Measurements from ENCODE around the gene ERCC6. TPM values are rescaled to one million over a fixed set of nuclear protein-coding genes. Genes with fewer than 3 reads are reported as not detected.

ERCC6 gene
- polyA plus RNA-seq, 1 donor from 2014 or later: 13.9 TPM

DNA sequence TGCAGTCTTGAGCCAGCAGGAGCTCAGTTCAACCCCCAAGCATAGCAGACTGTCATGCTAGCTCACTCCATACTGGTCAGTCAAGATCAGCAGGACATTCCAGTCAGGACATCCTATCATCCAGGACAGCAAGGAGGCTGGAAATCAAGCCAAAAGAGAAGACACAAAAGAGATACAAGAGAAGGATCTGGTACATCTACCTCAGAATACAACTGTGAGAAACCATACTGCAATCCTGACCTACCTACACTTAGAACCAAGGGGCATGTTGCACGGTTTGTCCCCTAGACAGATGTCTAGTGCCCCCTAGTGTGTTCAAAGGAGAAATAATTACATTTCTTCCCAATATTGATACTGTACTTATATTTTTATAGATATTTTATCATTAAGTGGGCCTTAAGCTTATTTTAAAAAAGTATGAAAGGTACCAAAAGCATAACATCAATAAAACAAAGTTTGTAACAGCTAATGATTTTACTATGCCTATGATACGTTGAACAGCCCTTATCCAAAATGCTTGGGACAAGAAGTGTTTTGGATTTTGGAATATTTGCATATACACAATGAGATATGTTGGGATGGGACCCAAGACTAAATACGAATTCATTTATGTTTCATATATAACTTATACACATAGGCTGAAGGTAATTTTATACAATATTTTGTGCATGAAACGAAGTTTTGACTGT is 26.7 kb downstream of the ERCC6 start:
- Histone ChIP-seq H3K27ac (ENCODE audit: low read length) (no peak overlapping the region), H3K79me2 (replicated peaks; ENCODE audit: insufficient read depth, low read length) (no peaks in the 10 kb centered on the region), H3K4me3 (ENCODE audit: low read length) (no peak overlapping the region), H3K9ac (ENCODE audit: low read length) (no peak overlapping the region), H3K4me2 (ENCODE audit: low read length) (no peak overlapping the region), H3K9me2 (ENCODE audit: insufficient read depth, low read length) (no peaks in the 10 kb centered on the region), H3F3A (ENCODE audit: insufficient read depth, low read length, poor library complexity, severe bottlenecking) (no peaks in the 10 kb centered on the region), H2AFZ (ENCODE audit: low read depth, low read length) (no peak overlapping the region), H4K20me1 (ENCODE audit: insufficient read depth) (no peaks in the 10 kb centered on the region), H3K36me3 (ENCODE audit: insufficient read depth, low read length) (no peaks in the 10 kb centered on the region), H3K27me3 (ENCODE audit: insufficient read depth, low read depth, low read length) (no peaks in the 10 kb centered on the region), H3K9me3 (ENCODE audit: low read length) (no peaks in the 10 kb centered on the region)
- TF ChIP-seq RAD21 (conservative IDR thresholded peaks at IDR 0.05): peak; percentile 72
- TF ChIP-seq EP300 (conservative IDR thresholded peaks at IDR 0.05; ENCODE audit: poor library complexity, severe bottlenecking): no peak
- no peak for TF ChIP-seq MXI1 (conservative IDR thresholded peaks at IDR 0.05; ENCODE audit: poor library complexity, severe bottlenecking)
- TF ChIP-seq, protein P1, sequence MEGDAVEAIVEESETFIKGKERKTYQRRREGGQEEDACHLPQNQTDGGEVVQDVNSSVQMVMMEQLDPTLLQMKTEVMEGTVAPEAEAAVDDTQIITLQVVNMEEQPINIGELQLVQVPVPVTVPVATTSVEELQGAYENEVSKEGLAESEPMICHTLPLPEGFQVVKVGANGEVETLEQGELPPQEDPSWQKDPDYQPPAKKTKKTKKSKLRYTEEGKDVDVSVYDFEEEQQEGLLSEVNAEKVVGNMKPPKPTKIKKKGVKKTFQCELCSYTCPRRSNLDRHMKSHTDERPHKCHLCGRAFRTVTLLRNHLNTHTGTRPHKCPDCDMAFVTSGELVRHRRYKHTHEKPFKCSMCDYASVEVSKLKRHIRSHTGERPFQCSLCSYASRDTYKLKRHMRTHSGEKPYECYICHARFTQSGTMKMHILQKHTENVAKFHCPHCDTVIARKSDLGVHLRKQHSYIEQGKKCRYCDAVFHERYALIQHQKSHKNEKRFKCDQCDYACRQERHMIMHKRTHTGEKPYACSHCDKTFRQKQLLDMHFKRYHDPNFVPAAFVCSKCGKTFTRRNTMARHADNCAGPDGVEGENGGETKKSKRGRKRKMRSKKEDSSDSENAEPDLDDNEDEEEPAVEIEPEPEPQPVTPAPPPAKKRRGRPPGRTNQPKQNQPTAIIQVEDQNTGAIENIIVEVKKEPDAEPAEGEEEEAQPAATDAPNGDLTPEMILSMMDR (IDR thresholded peaks at IDR 0.05; ENCODE audit: poor library complexity, severe bottlenecking): peak; percentile 71
- no peak for TF ChIP-seq TAF1 (IDR thresholded peaks at IDR 0.05; ENCODE audit: low read depth)
- TF ChIP-seq SMC3 (conservative IDR thresholded peaks at IDR 0.05; ENCODE audit: poor library complexity): peak; percentile 76
- TF ChIP-seq EZH2 (IDR thresholded peaks at IDR 0.05; ENCODE audit: borderline replicate concordance, insufficient read depth, low read length, poor library complexity, severe bottlenecking): no peak
- TF ChIP-seq, protein P2, sequence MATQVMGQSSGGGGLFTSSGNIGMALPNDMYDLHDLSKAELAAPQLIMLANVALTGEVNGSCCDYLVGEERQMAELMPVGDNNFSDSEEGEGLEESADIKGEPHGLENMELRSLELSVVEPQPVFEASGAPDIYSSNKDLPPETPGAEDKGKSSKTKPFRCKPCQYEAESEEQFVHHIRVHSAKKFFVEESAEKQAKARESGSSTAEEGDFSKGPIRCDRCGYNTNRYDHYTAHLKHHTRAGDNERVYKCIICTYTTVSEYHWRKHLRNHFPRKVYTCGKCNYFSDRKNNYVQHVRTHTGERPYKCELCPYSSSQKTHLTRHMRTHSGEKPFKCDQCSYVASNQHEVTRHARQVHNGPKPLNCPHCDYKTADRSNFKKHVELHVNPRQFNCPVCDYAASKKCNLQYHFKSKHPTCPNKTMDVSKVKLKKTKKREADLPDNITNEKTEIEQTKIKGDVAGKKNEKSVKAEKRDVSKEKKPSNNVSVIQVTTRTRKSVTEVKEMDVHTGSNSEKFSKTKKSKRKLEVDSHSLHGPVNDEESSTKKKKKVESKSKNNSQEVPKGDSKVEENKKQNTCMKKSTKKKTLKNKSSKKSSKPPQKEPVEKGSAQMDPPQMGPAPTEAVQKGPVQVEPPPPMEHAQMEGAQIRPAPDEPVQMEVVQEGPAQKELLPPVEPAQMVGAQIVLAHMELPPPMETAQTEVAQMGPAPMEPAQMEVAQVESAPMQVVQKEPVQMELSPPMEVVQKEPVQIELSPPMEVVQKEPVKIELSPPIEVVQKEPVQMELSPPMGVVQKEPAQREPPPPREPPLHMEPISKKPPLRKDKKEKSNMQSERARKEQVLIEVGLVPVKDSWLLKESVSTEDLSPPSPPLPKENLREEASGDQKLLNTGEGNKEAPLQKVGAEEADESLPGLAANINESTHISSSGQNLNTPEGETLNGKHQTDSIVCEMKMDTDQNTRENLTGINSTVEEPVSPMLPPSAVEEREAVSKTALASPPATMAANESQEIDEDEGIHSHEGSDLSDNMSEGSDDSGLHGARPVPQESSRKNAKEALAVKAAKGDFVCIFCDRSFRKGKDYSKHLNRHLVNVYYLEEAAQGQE (IDR thresholded peaks at IDR 0.05; ENCODE audit: borderline replicate concordance): no peak
- TF ChIP-seq POLR2AphosphoS5 (IDR thresholded peaks at IDR 0.05): no peak

DNA sequence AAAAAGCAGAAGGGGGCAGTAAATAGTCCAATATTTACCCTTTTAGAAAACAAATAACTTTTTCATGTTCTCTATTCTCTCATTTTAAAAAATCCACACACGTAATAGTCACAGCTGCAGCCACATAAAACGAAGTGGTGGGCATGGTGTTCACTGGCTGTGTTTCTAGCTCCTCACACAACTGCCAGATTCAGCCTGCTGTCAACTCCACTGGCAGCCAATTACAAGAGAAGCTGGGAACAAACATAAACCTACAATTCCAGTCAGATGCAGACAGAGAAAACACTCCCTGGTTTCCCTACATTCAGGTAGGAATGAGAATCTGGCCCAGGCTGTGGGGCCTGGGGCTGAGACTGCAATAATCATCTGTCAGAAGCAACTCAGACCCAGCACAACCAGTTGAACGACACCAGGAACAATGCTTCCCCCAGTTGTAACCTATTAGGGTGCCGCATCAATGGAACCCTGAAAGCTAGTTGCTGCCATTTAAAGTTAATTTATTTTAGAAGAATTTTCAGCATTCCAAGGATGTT is 29.1 kb downstream of the ERCC6 start:
- Histone ChIP-seq H2AFZ (ENCODE audit: low read depth, low read length) (no peak overlapping the region), H3K9ac (ENCODE audit: low read length) (no peak overlapping the region), H3K9me3 (ENCODE audit: low read length) (no peaks in the 10 kb centered on the region), H3K4me2 (ENCODE audit: low read length) (no peak overlapping the region), H3K27ac (ENCODE audit: low read length) (no peak overlapping the region), H3K4me3 (ENCODE audit: low read length) (no peak overlapping the region), H3K9me2 (ENCODE audit: insufficient read depth, low read length) (no peaks in the 10 kb centered on the region), H3K79me2 (replicated peaks; ENCODE audit: insufficient read depth, low read length) (no peaks in the 10 kb centered on the region), H4K20me1 (ENCODE audit: insufficient read depth) (no peaks in the 10 kb centered on the region), H3K36me3 (ENCODE audit: insufficient read depth, low read length) (no peaks in the 10 kb centered on the region), H3F3A (ENCODE audit: insufficient read depth, low read length, poor library complexity, severe bottlenecking) (no peaks in the 10 kb centered on the region), H3K27me3 (ENCODE audit: insufficient read depth, low read depth, low read length) (no peaks in the 10 kb centered on the region)
- TF ChIP-seq RAD21 (conservative IDR thresholded peaks at IDR 0.05) (no peak), MXI1 (conservative IDR thresholded peaks at IDR 0.05; ENCODE audit: poor library complexity, severe bottlenecking) (no peak), TAF1 (IDR thresholded peaks at IDR 0.05; ENCODE audit: low read depth) (no peak), SMC3 (conservative IDR thresholded peaks at IDR 0.05; ENCODE audit: poor library complexity) (no peak), EZH2 (IDR thresholded peaks at IDR 0.05; ENCODE audit: borderline replicate concordance, insufficient read depth, low read length, poor library complexity, severe bottlenecking) (no peak), EP300 (conservative IDR thresholded peaks at IDR 0.05; ENCODE audit: poor library complexity, severe bottlenecking) (no peak), POLR2AphosphoS5 (IDR thresholded peaks at IDR 0.05) (no peak)
- TF ChIP-seq, protein P1 (IDR thresholded peaks at IDR 0.05; ENCODE audit: poor library complexity, severe bottlenecking): no peak
- TF ChIP-seq, protein P2 (IDR thresholded peaks at IDR 0.05; ENCODE audit: borderline replicate concordance): no peak
